Neural progenitor cell (in vitro differentiated cells): Measurements from ENCODE around the gene PLA2G4E. TPM values are rescaled to one million over a fixed set of nuclear protein-coding genes. Genes with fewer than 3 reads are reported as not detected.

Experiments used
- DNase-seq: peaks from one replicate; pipeline ENCODE4 v3.0.0-alpha.2; 2016; ENCODE audit warnings: low spot score
- H2AFZ ChIP-seq: fragments of 200-600 bp; sonication (generic); replicated peaks from 2 replicates; pipeline ENCODE4 v1.6.1; 2016; ENCODE audit warnings: antibody characterized with exemption
- H3F3A ChIP-seq: fragments of 200-600 bp; sonication (generic); 2 replicates; pipeline ENCODE4 v1.6.1; 2016; ENCODE audit warnings: antibody characterized with exemption, low read depth
- H3K27ac ChIP-seq: fragments of 200-600 bp; sonication (generic); 2 replicates; pipeline ENCODE4 v1.5.1; 2016; ENCODE audit warnings: mild to moderate bottlenecking
- H3K27me3 ChIP-seq: fragments of 200-600 bp; sonication (generic); 2 replicates; pipeline ENCODE4 v1.6.1; 2016; ENCODE audit warnings: mild to moderate bottlenecking, moderate library complexity
- H3K36me3 ChIP-seq: fragments of 200-600 bp; sonication (generic); 2 replicates; pipeline ENCODE4 v1.5.1; 2016
- H3K4me1 ChIP-seq: fragments of 200-600 bp; sonication (generic); 2 replicates; pipeline ENCODE4 v1.6.1; 2016; ENCODE audit warnings: mixed run types
- H3K4me2 ChIP-seq: fragments of 200-600 bp; sonication (generic); 2 replicates; pipeline ENCODE4 v1.6.1; 2016
- H3K4me3 ChIP-seq: fragments of 200-600 bp; sonication (generic); 2 replicates; pipeline ENCODE4 v1.5.1; 2016
- H3K79me2 ChIP-seq: fragments of 200-600 bp; sonication (generic); 2 replicates; pipeline ENCODE4 v1.6.1; 2016; ENCODE audit warnings: low read depth
- H3K9ac ChIP-seq: fragments of 200-600 bp; sonication (generic); 2 replicates; pipeline ENCODE4 v1.6.1; 2016
- H3K9me3 ChIP-seq: fragments of 200-600 bp; sonication (generic); 2 replicates; pipeline ENCODE4 v1.5.1; 2016; ENCODE audit warnings: low read depth
- H4K20me1 ChIP-seq: fragments of 200-600 bp; sonication (generic); 2 replicates; pipeline ENCODE4 v1.6.1; 2016; ENCODE audit warnings: low read depth
- H3K27ac Mint-ChIP-seq: 3 replicates; pipeline ENCODE4 v1.8.0; 2021; ENCODE audit warnings: mixed read lengths
- H3K27me3 Mint-ChIP-seq: 2 replicates; pipeline ENCODE4 v1.8.0; 2022; ENCODE audit warnings: low read depth, mild to moderate bottlenecking, inconsistent platforms, moderate library complexity, mixed read lengths; ENCODE audit not compliant: insufficient read depth
- H3K36me3 Mint-ChIP-seq: 3 replicates; pipeline ENCODE4 v1.8.0; 2021; ENCODE audit warnings: mixed read lengths
- H3K4me1 Mint-ChIP-seq: 3 replicates; pipeline ENCODE4 v1.8.0; 2021; ENCODE audit warnings: mixed read lengths
- H3K4me3 Mint-ChIP-seq: 3 replicates; pipeline ENCODE4 v1.8.0; 2021; ENCODE audit warnings: mild to moderate bottlenecking, moderate library complexity, mixed read lengths
- H3K9me3 Mint-ChIP-seq: 3 replicates; pipeline ENCODE4 v1.8.0; 2020; ENCODE audit warnings: mixed read lengths
- CTCF ChIP-seq: fragments of 200-600 bp; sonication (generic); IDR thresholded peaks from 2 replicates; pipeline ENCODE4 v1.5.1; 2017; ENCODE audit warnings: antibody characterized with exemption, mild to moderate bottlenecking
- EZH2 ChIP-seq: fragments of 200-600 bp; sonication (generic); IDR thresholded peaks from 2 replicates; pipeline ENCODE4 v1.6.1; 2017; ENCODE audit warnings: antibody characterized with exemption, mild to moderate bottlenecking, moderate library complexity
- EZH2phosphoT487 ChIP-seq: fragments of 200-600 bp; sonication (generic); IDR thresholded peaks from 2 replicates; pipeline ENCODE4 v1.6.1; 2017; ENCODE audit warnings: antibody characterized with exemption
- total RNA-seq: library from RNA; depleted of rRNA; stranded (reverse); fragments of >200 nt; gene quantifications from 2 replicates; pipeline ENCODE4 v1.2.3, GENCODE V29; 2015; ENCODE audit warnings: low replicate concordance

The PLA2G4E gene
- total RNA-seq, 1 donor from 2014 or later = not detected

- peaks cover 16% of the 10 kb centered on the region for H3F3A ChIP-seq
- DNase-seq = no peak
- no peaks in the 10 kb centered on the region for H3K9me3 ChIP-seq
- peaks cover 28% of the 10 kb centered on the region for H3K4me1 ChIP-seq
- no peaks in the 10 kb centered on the region for H3K36me3 Mint-ChIP-seq
- H4K20me1 ChIP-seq = peaks cover 5% of the 10 kb centered on the region
- H3K27me3 ChIP-seq = no peaks in the 10 kb centered on the region
- no peak overlapping the region for H2AFZ ChIP-seq
- H3K9ac ChIP-seq = no peak overlapping the region
- H3K4me3 Mint-ChIP-seq = no peak overlapping the region
- H3K27ac Mint-ChIP-seq = peak overlapping the region; percentile 72
- H3K4me3 ChIP-seq = no peak overlapping the region
- TF ChIP-seq EZH2 (no peak), CTCF (no peak), EZH2phosphoT487 (no peak)
- no peaks in the 10 kb centered on the region for H3K9me3 Mint-ChIP-seq
- H3K27ac ChIP-seq = no peak overlapping the region
- H3K27me3 Mint-ChIP-seq = no peaks in the 10 kb centered on the region
- H3K36me3 ChIP-seq = no peaks in the 10 kb centered on the region
- no peaks in the 10 kb centered on the region for H3K79me2 ChIP-seq
- no peak overlapping the region for H3K4me2 ChIP-seq
- H3K4me1 Mint-ChIP-seq = peaks cover 64% of the 10 kb centered on the region
Observed at GRCh38 chr15:41943543-41944312, 77.1 kb downstream of the PLA2G4E start.

- no peaks in the 10 kb centered on the region for H3K9me3 Mint-ChIP-seq
- H3K27ac Mint-ChIP-seq = peak overlapping the region; percentile 62
- H3K4me3 Mint-ChIP-seq = no peak overlapping the region
Observed at GRCh38 chr15:41942886-41943285, 78.0 kb downstream of the PLA2G4E start.

GRCh38 chr15:41941644-41942415 lies 79.0 kb downstream of the PLA2G4E start:
- Histone ChIP-seq H3F3A (peaks cover 16% of the 10 kb centered on the region), H3K27me3 (no peaks in the 10 kb centered on the region), H3K27ac (peak overlapping the region; percentile 71), H3K9me3 (no peaks in the 10 kb centered on the region), H3K4me2 (peak overlapping the region; percentile 53), H3K79me2 (no peaks in the 10 kb centered on the region), H3K9ac (no peak overlapping the region), H3K4me1 (peaks cover 39% of the 10 kb centered on the region), H3K4me3 (no peak overlapping the region), H3K36me3 (no peaks in the 10 kb centered on the region), H4K20me1 (no peaks in the 10 kb centered on the region), H2AFZ (no peak overlapping the region)
- Mint-ChIP-seq H3K9me3 (no peaks in the 10 kb centered on the region), H3K4me3 (no peak overlapping the region), H3K27me3 (no peaks in the 10 kb centered on the region), H3K27ac (no peak overlapping the region), H3K4me1 (peaks cover 57% of the 10 kb centered on the region), H3K36me3 (no peaks in the 10 kb centered on the region)
- TF ChIP-seq EZH2 (no peak), EZH2phosphoT487 (no peak), CTCF (no peak)
- peak; percentile 78 for DNase-seq

More at GRCh38 chr15:41942886-41943285, 78.0 kb downstream of the PLA2G4E start:
- peaks cover 16% of the 10 kb centered on the region for H3F3A ChIP-seq
- H3K36me3 Mint-ChIP-seq = no peaks in the 10 kb centered on the region
- no peak for TF ChIP-seq EZH2phosphoT487
- no peak overlapping the region for H3K27ac ChIP-seq
- H3K9me3 ChIP-seq = no peaks in the 10 kb centered on the region
- peaks cover 36% of the 10 kb centered on the region for H3K4me1 ChIP-seq
- no peaks in the 10 kb centered on the region for H3K27me3 Mint-ChIP-seq
- H3K4me2 ChIP-seq = no peak overlapping the region
- no peak overlapping the region for H2AFZ ChIP-seq
- no peaks in the 10 kb centered on the region for H3K27me3 ChIP-seq
- no peak overlapping the region for H3K4me3 ChIP-seq
- H3K36me3 ChIP-seq = no peaks in the 10 kb centered on the region
- no peaks in the 10 kb centered on the region for H3K79me2 ChIP-seq
- peaks cover 64% of the 10 kb centered on the region for H3K4me1 Mint-ChIP-seq
- no peak overlapping the region for H3K9ac ChIP-seq
- H4K20me1 ChIP-seq = peaks cover 5% of the 10 kb centered on the region
- DNase-seq = no peak
